ENCODE results near the gene MRPS2. TPM values are rescaled to one million over a fixed set of nuclear protein-coding genes. Genes with fewer than 3 reads are reported as not detected.

MRPS2 gene
- polyA plus RNA-seq, 1 donor from 2014 or later, result 20.1 TPM

- no peak for TF ChIP-seq POLR2AphosphoS5 (IDR thresholded peaks at IDR 0.05)
- no peak for TF ChIP-seq MXI1 (conservative IDR thresholded peaks at IDR 0.05; ENCODE audit: poor library complexity, severe bottlenecking)
- no peak for TF ChIP-seq RAD21 (conservative IDR thresholded peaks at IDR 0.05)
- TF ChIP-seq EP300 (conservative IDR thresholded peaks at IDR 0.05; ENCODE audit: poor library complexity, severe bottlenecking), result no peak
- TF ChIP-seq REST (IDR thresholded peaks at IDR 0.05; ENCODE audit: borderline replicate concordance), result no peak
- TF ChIP-seq EZH2 (IDR thresholded peaks at IDR 0.05; ENCODE audit: borderline replicate concordance, insufficient read depth, low read length, poor library complexity, severe bottlenecking), result no peak
- TF ChIP-seq SMC3 (conservative IDR thresholded peaks at IDR 0.05; ENCODE audit: poor library complexity), result no peak
- no peak for TF ChIP-seq TAF1 (IDR thresholded peaks at IDR 0.05; ENCODE audit: low read depth)
- no peak for TF ChIP-seq CTCF (IDR thresholded peaks at IDR 0.05; ENCODE audit: poor library complexity, severe bottlenecking)
- H3K4me3 ChIP-seq (ENCODE audit: low read length), result no peak overlapping the region
- no peaks in the 10 kb centered on the region for H3F3A ChIP-seq (ENCODE audit: insufficient read depth, low read length, poor library complexity, severe bottlenecking)
- no peak overlapping the region for H3K4me2 ChIP-seq (ENCODE audit: low read length)
- H3K9ac ChIP-seq (ENCODE audit: low read length), result no peak overlapping the region
- H4K20me1 ChIP-seq (ENCODE audit: insufficient read depth), result no peaks in the 10 kb centered on the region
- H2AFZ ChIP-seq (ENCODE audit: low read depth, low read length), result no peak overlapping the region
- H3K27ac ChIP-seq (ENCODE audit: low read length), result no peak overlapping the region
- H3K9me2 ChIP-seq (ENCODE audit: insufficient read depth, low read length), result no peaks in the 10 kb centered on the region
- H3K27me3 ChIP-seq (ENCODE audit: insufficient read depth, low read depth, low read length), result no peaks in the 10 kb centered on the region
- no peaks in the 10 kb centered on the region for H3K36me3 ChIP-seq (ENCODE audit: insufficient read depth, low read length)
- H3K9me3 ChIP-seq (ENCODE audit: low read length), result no peaks in the 10 kb centered on the region
- no peaks in the 10 kb centered on the region for H3K79me2 ChIP-seq (replicated peaks; ENCODE audit: insufficient read depth, low read length)
These were observed 18.9 kb downstream of the MRPS2 start for GRCh38 chr9:135519179-135519971.

- Histone ChIP-seq H3K9me2 (ENCODE audit: insufficient read depth, low read length) (no peaks in the 10 kb centered on the region), H3K79me2 (replicated peaks; ENCODE audit: insufficient read depth, low read length) (no peaks in the 10 kb centered on the region), H3K27ac (ENCODE audit: low read length) (no peak within 1 kb of the TSS), H3K9ac (ENCODE audit: low read length) (no peak within 1 kb of the TSS), H3K27me3 (ENCODE audit: insufficient read depth, low read depth, low read length) (no peaks in the 10 kb centered on the region), H3K9me3 (ENCODE audit: low read length) (no peaks in the 10 kb centered on the region), H2AFZ (ENCODE audit: low read depth, low read length) (no peak within 1 kb of the TSS), H3K4me2 (ENCODE audit: low read length) (no peak within 1 kb of the TSS), H4K20me1 (ENCODE audit: insufficient read depth) (no peaks in the 10 kb centered on the region), H3K4me3 (ENCODE audit: low read length) (no peak within 1 kb of the TSS), H3F3A (ENCODE audit: insufficient read depth, low read length, poor library complexity, severe bottlenecking) (no peaks in the 10 kb centered on the region), H3K36me3 (ENCODE audit: insufficient read depth, low read length) (no peaks in the 10 kb centered on the region)
- TF ChIP-seq POLR2AphosphoS5 (IDR thresholded peaks at IDR 0.05), result no peak
- TF ChIP-seq CTCF (IDR thresholded peaks at IDR 0.05; ENCODE audit: poor library complexity, severe bottlenecking), result no peak
- no peak for TF ChIP-seq SMC3 (conservative IDR thresholded peaks at IDR 0.05; ENCODE audit: poor library complexity)
- no peak for TF ChIP-seq MXI1 (conservative IDR thresholded peaks at IDR 0.05; ENCODE audit: poor library complexity, severe bottlenecking)
- TF ChIP-seq EZH2 (IDR thresholded peaks at IDR 0.05; ENCODE audit: borderline replicate concordance, insufficient read depth, low read length, poor library complexity, severe bottlenecking), result no peak
These were observed 20.6 kb downstream of the MRPS2 start, which contains the start of gene LCN1 for GRCh38 chr9:135520916-135521607. TSS of gene LCN1 (plus strand) at chr9:135521440. CDS start at chr9:135521498, 58 bp downstream.

Measured in neural cell (in vitro differentiated cells).